ENCODE data around the gene TPSB2.

TPSB2 gene

GRCh38 chr16:1181404-1182315 lies 48.3 kb downstream of the TPSB2 start:
- DNase-seq = no peak

GRCh38 chr16:1180549-1181403 lies 49.2 kb downstream of the TPSB2 start:
- no peak for DNase-seq
